ENCODE measurements around the gene PIM3.
A peak's percentile ranks its signal among the peaks of the same experiment; 100 is the strongest.

Gene PIM3

GRCh38 chr22:49934160-49934890, 26.2 kb upstream of the PIM3 start:
- Histone ChIP-seq H4K20me1 (ENCODE audit: insufficient read depth, low read length) (no peaks in the 10 kb centered on the region), H3K4me3 (ENCODE audit: low read length) (peak overlapping the region; percentile 56; the same call in 1 of the 2 replicates), H3F3A (ENCODE audit: insufficient read depth, low read length) (peaks cover 26% of the 10 kb centered on the region; the same call in 1 of the 2 replicates), H3K9me3 (replicated peaks; ENCODE audit: insufficient read depth, low read length) (no peaks in the 10 kb centered on the region), H3K27ac (ENCODE audit: low read length) (no peak overlapping the region), H3K9me2 (replicated peaks; ENCODE audit: insufficient read depth, low read length) (no peaks in the 10 kb centered on the region), H3K27me3 (replicated peaks; ENCODE audit: insufficient read depth, low read length) (no peaks in the 10 kb centered on the region), H3K4me2 (ENCODE audit: low read depth, low read length) (peak overlapping the region; percentile 91; the same call in 1 of the 2 replicates), H2AFZ (ENCODE audit: low read length) (no peak overlapping the region), H3K79me2 (ENCODE audit: low read length) (no peaks in the 10 kb centered on the region), H3K9ac (ENCODE audit: low read length) (peak overlapping the region; percentile 55), H3K4me1 (ENCODE audit: low read length) (peaks cover 35% of the 10 kb centered on the region), H3K36me3 (replicated peaks; ENCODE audit: insufficient read depth, low read length) (no peaks in the 10 kb centered on the region)
- TF ChIP-seq EZH2phosphoT487 (IDR thresholded peaks at IDR 0.05; ENCODE audit: low read length), result no peak
- TF ChIP-seq EZH2 (optimal IDR thresholded peaks at IDR 0.05; ENCODE audit: low read depth, low read length), result no peak
- TF ChIP-seq CTCF (IDR thresholded peaks at IDR 0.05; ENCODE audit: low read length), result no peak
- no peak for DNase-seq

- Histone ChIP-seq H3F3A (ENCODE audit: insufficient read depth, low read length) (peaks cover 26% of the 10 kb centered on the region; the same call in 1 of the 2 replicates), H3K36me3 (replicated peaks; ENCODE audit: insufficient read depth, low read length) (no peaks in the 10 kb centered on the region), H3K4me2 (ENCODE audit: low read depth, low read length) (peak overlapping the region; percentile 91), H3K9ac (ENCODE audit: low read length) (peak overlapping the region; percentile 55), H3K27ac (ENCODE audit: low read length) (no peak overlapping the region), H3K79me2 (ENCODE audit: low read length) (no peaks in the 10 kb centered on the region), H3K9me3 (replicated peaks; ENCODE audit: insufficient read depth, low read length) (no peaks in the 10 kb centered on the region), H3K9me2 (replicated peaks; ENCODE audit: insufficient read depth, low read length) (no peaks in the 10 kb centered on the region), H4K20me1 (ENCODE audit: insufficient read depth, low read length) (no peaks in the 10 kb centered on the region), H2AFZ (ENCODE audit: low read length) (no peak overlapping the region), H3K4me3 (ENCODE audit: low read length) (peak overlapping the region; percentile 56; the same call in 1 of the 2 replicates), H3K27me3 (replicated peaks; ENCODE audit: insufficient read depth, low read length) (no peaks in the 10 kb centered on the region), H3K4me1 (ENCODE audit: low read length) (peaks cover 35% of the 10 kb centered on the region)
- TF ChIP-seq CTCF (IDR thresholded peaks at IDR 0.05; ENCODE audit: low read length), result no peak
- TF ChIP-seq EZH2phosphoT487 (IDR thresholded peaks at IDR 0.05; ENCODE audit: low read length), result no peak
- no peak for TF ChIP-seq EZH2 (optimal IDR thresholded peaks at IDR 0.05; ENCODE audit: low read depth, low read length)
- peak; percentile 79 for DNase-seq
These were observed 25.5 kb upstream of the PIM3 start for GRCh38 chr22:49934891-49935557.

- H3F3A ChIP-seq (ENCODE audit: insufficient read depth, low read length), result peaks cover 26% of the 10 kb centered on the region; the same call in 1 of the 2 replicates
- no peak overlapping the region for H3K4me3 ChIP-seq (ENCODE audit: low read length)
- H3K4me1 ChIP-seq (ENCODE audit: low read length), result peaks cover 32% of the 10 kb centered on the region
- no peaks in the 10 kb centered on the region for H3K27me3 ChIP-seq (replicated peaks; ENCODE audit: insufficient read depth, low read length)
- no peak overlapping the region for H3K27ac ChIP-seq (ENCODE audit: low read length)
- no peaks in the 10 kb centered on the region for H3K9me2 ChIP-seq (replicated peaks; ENCODE audit: insufficient read depth, low read length)
- H3K9me3 ChIP-seq (replicated peaks; ENCODE audit: insufficient read depth, low read length), result no peaks in the 10 kb centered on the region
- H3K79me2 ChIP-seq (ENCODE audit: low read length), result no peaks in the 10 kb centered on the region
- H3K36me3 ChIP-seq (replicated peaks; ENCODE audit: insufficient read depth, low read length), result no peaks in the 10 kb centered on the region
- H3K4me2 ChIP-seq (ENCODE audit: low read depth, low read length), result no peak overlapping the region
- H4K20me1 ChIP-seq (ENCODE audit: insufficient read depth, low read length), result no peaks in the 10 kb centered on the region
- DNase-seq, result no peak
- no peak overlapping the region for H2AFZ ChIP-seq (ENCODE audit: low read length)
- TF ChIP-seq CTCF (IDR thresholded peaks at IDR 0.05; ENCODE audit: low read length), result no peak
- no peak for TF ChIP-seq EZH2 (optimal IDR thresholded peaks at IDR 0.05; ENCODE audit: low read depth, low read length)
- no peak for TF ChIP-seq EZH2phosphoT487 (IDR thresholded peaks at IDR 0.05; ENCODE audit: low read length)
- H3K9ac ChIP-seq (ENCODE audit: low read length), result no peak overlapping the region
These were observed 25.0 kb upstream of the PIM3 start for GRCh38 chr22:49935561-49935960.

Data from MM.1S (cell line).